IMR-90 (cell line): ENCODE measurements around the gene TNNC2. TPM values are rescaled to one million over a fixed set of nuclear protein-coding genes. Genes with fewer than 3 reads are reported as not detected.

Experiments used
- ATAC-seq: fragments of 200-7000 bp; cut with Tn5 transposase; 2 replicates; pipeline ENCODE4 v1.9.1; 2020; ENCODE audit warnings: low read depth, mild to moderate bottlenecking, moderate library complexity
- BruUV-seq: library from RNA; stranded (reverse); fragments of 400-500 nt; replicated peaks from 2 replicates; lab custom pipeline; 2021; lab: Mats Ljungman, UMichigan
- CTCF ChIA-PET: fragments of 300-600 bp; formaldehyde crosslinking; extraction: SDS; loops from one replicate; lab custom pipeline; 2021; ENCODE audit warnings: antibody characterized with exemption; lab: Yijun Ruan, JAX
- POLR2A ChIA-PET: fragments of 300-600 bp; sonication (Branson Sonifier 250); formaldehyde crosslinking; loops from one replicate; lab custom pipeline; 2022; ENCODE audit warnings: antibody characterized with exemption; ENCODE audit not compliant: unreplicated experiment; lab: Charles Lee
- DNase-seq: peaks from one replicate; pipeline ENCODE4 v3.0.0; 2013
- H2AFZ ChIP-seq: replicated peaks from 2 replicates; pipeline ENCODE3; 2013; ENCODE audit warnings: low read length, mild to moderate bottlenecking; ENCODE audit not compliant: poor library complexity
- H2AK5ac ChIP-seq: 2 replicates; pipeline ENCODE4 v1.6.1; 2013; ENCODE audit warnings: low read depth, low read length, inconsistent platforms
- H2AK9ac ChIP-seq: replicated peaks from 2 replicates; pipeline ENCODE3; 2013; ENCODE audit warnings: mild to moderate bottlenecking, low read depth, low read length, moderate library complexity; ENCODE audit not compliant: poor library complexity
- H2BK120ac ChIP-seq: 2 replicates; pipeline ENCODE4 v1.6.1; 2013; ENCODE audit warnings: low read depth, low read length, inconsistent platforms
- H2BK15ac ChIP-seq: 3 replicates; pipeline ENCODE4 v1.6.1; 2013; ENCODE audit warnings: low read depth, low read length, inconsistent platforms
- H2BK20ac ChIP-seq: 2 replicates; pipeline ENCODE4 v1.6.1; 2013; ENCODE audit warnings: low read depth, mild to moderate bottlenecking, inconsistent platforms, low read length, moderate library complexity
- H2BK5ac ChIP-seq: 2 replicates; pipeline ENCODE4 v1.6.1; 2013; ENCODE audit warnings: mild to moderate bottlenecking, low read depth, low read length, inconsistent platforms; ENCODE audit not compliant: poor library complexity, severe bottlenecking
- H3K14ac ChIP-seq: replicated peaks from 2 replicates; pipeline ENCODE4 v1.6.1; 2013; ENCODE audit warnings: low read depth, low read length, inconsistent platforms
- H3K18ac ChIP-seq: 2 replicates; pipeline ENCODE4 v1.6.1; 2013; ENCODE audit warnings: low read depth, low read length, control low read depth
- H3K23ac ChIP-seq: 2 replicates; pipeline ENCODE4 v1.6.1; 2013; ENCODE audit warnings: low read depth, low read length, inconsistent platforms
- H3K27ac ChIP-seq: 2 replicates; pipeline ENCODE4 v1.5.1; 2013; ENCODE audit warnings: mild to moderate bottlenecking, control low read depth, low read length; ENCODE audit not compliant: insufficient read depth
- H3K27me3 ChIP-seq: 2 replicates; pipeline ENCODE4 v1.6.1; 2013; ENCODE audit warnings: low read length; ENCODE audit not compliant: control insufficient read depth, insufficient read depth
- H3K36me3 ChIP-seq: 2 replicates; pipeline ENCODE4 v1.6.1; 2013; ENCODE audit warnings: low read length, mixed read lengths; ENCODE audit not compliant: control insufficient read depth, insufficient read depth
- H3K4ac ChIP-seq: 2 replicates; pipeline ENCODE4 v1.6.1; 2013; ENCODE audit warnings: low read depth, low read length, inconsistent platforms
- H3K4me1 ChIP-seq: 2 replicates; pipeline ENCODE4 v1.6.1; 2013; ENCODE audit warnings: low read length, mixed read lengths; ENCODE audit not compliant: control insufficient read depth, insufficient read depth
- H3K4me2 ChIP-seq: 2 replicates; pipeline ENCODE4 v1.6.1; 2013; ENCODE audit warnings: low read depth, mild to moderate bottlenecking, control low read depth, low read length, moderate library complexity
- H3K4me3 ChIP-seq: 2 replicates; pipeline ENCODE4 v1.5.1; 2013; ENCODE audit warnings: low read depth, mild to moderate bottlenecking, control low read depth, low read length, moderate library complexity; ENCODE audit not compliant: insufficient read depth
- H3K56ac ChIP-seq: 2 replicates; pipeline ENCODE4 v1.6.1; 2013; ENCODE audit warnings: low read length, inconsistent platforms; ENCODE audit not compliant: insufficient read depth; ENCODE audit errors: extremely low read depth
- H3K79me1 ChIP-seq, 2 experiments: 2 replicates each; pipeline ENCODE4 v1.6.1; 2013; ENCODE audit warnings: low read length in 2 of 2, inconsistent platforms in 1 of 2, low read depth in 1 of 2
- H3K9ac ChIP-seq: 2 replicates; pipeline ENCODE4 v1.6.1; 2013; ENCODE audit warnings: low read depth, low read length, control low read depth
- H3K9me1 ChIP-seq: 2 replicates; pipeline ENCODE4 v1.6.1; 2013; ENCODE audit warnings: low read length, inconsistent platforms; ENCODE audit not compliant: insufficient read depth
- H3K9me3 ChIP-seq: 2 replicates; pipeline ENCODE4 v1.6.1; 2013; ENCODE audit warnings: low read length; ENCODE audit not compliant: control insufficient read depth, insufficient read depth
- H4K20me1 ChIP-seq: 2 replicates; pipeline ENCODE4 v1.6.1; 2013; ENCODE audit warnings: low read length, inconsistent platforms; ENCODE audit not compliant: insufficient read depth
- H4K5ac ChIP-seq: 2 replicates; pipeline ENCODE4 v1.6.1; 2013; ENCODE audit warnings: mild to moderate bottlenecking, low read depth, low read length, control low read depth
- H4K8ac ChIP-seq, 2 experiments: 2 replicates each; pipeline ENCODE4 v1.6.1; 2013; ENCODE audit warnings: low read depth in 2 of 2, low read length in 2 of 2, control low read depth in 1 of 2, inconsistent platforms in 1 of 2
- H4K91ac ChIP-seq: 2 replicates; pipeline ENCODE4 v1.6.1; 2013; ENCODE audit warnings: low read depth, low read length, inconsistent platforms; ENCODE audit not compliant: insufficient read depth
- CHD1 ChIP-seq: IDR thresholded peaks from 2 replicates; pipeline ENCODE4 v1.6.1; 2012; ENCODE audit warnings: low read depth, low read length, improper control_type of control experiment
- POLR2A ChIP-seq: IDR thresholded peaks from 2 replicates; pipeline ENCODE4 v1.6.1; 2012; ENCODE audit warnings: mild to moderate bottlenecking, low read depth, low read length
- RAD21 ChIP-seq: IDR thresholded peaks from 2 replicates; pipeline ENCODE4 v1.6.1; 2012; ENCODE audit warnings: low read length, improper control_type of control experiment
- RCOR1 ChIP-seq: IDR thresholded peaks from 2 replicates; pipeline ENCODE4 v1.6.1; 2012; ENCODE audit warnings: mild to moderate bottlenecking, low read length, improper control_type of control experiment; ENCODE audit not compliant: insufficient replicate concordance
- WGBS, 2 experiments: methylation state at CpG; one replicate each; pipeline versions ENCODE4 v1.1.5 to v1.1.7; 2013; ENCODE audit warnings: missing lambda C conversion rate in 2 of 2; ENCODE audit not compliant: insufficient read length in 1 of 2; ENCODE audit errors: extremely low coverage in 2 of 2; 5-methylcytosine and 5-hydroxymethylcytosine counted together
- dilution Hi-C: fragments of 300-500 bp; cut with HindIII; formaldehyde crosslinking; loops from one replicate; pipeline ENCODE4 v1.14.3; 2018; ENCODE audit warnings: low sequenced_read_pairs; ENCODE audit not compliant: unreplicated experiment
- in situ Hi-C: fragments of 300-500 bp; cut with MboI; formaldehyde crosslinking; loops from 3 replicates; pipeline ENCODE4 v1.14.3; 2019; ENCODE audit warnings: low sequenced_read_pairs, inconsistent platforms, mixed read lengths
- intact Hi-C: fragments of 100-400 bp; cut with micrococcal nuclease; formaldehyde crosslinking; loops from 2 replicates; pipeline ENCODE4 v1.10.0; 2022
- polyA plus RNA-seq, 3 experiments: library from polyadenylated mRNA; depleted of rRNA; stranded (reverse); fragments of >200 nt; gene quantifications; 2 replicates each; pipeline ENCODE4 v1.2.3, GENCODE V29; 2012; ENCODE audit warnings: low replicate concordance in 1 of 3
- total RNA-seq: library from RNA; depleted of rRNA; stranded (reverse); fragments of >200 nt; gene quantifications from 2 replicates; pipeline ENCODE4 v1.2.3, GENCODE V29; 2012

The TNNC2 gene
- total and polyA plus RNA-seq, 2 of the 4 experiments (the other 2 are of a cell fraction) = 0.46 TPM; not detected in 1

- no peak overlapping the region for H2BK20ac ChIP-seq
- peaks cover 15 to 27% of the 10 kb centered on the region in 2 experiments for H3K79me1 ChIP-seq
- peak overlapping the region; percentile 10; the same call in 1 of the 2 replicates for H3K23ac ChIP-seq
- H3K56ac ChIP-seq = no peak overlapping the region
- in situ Hi-C loops (no loop called here), intact Hi-C loops (loop anchor here (10.0 kb wide), 1 partner anchor 99 kb away; the partner anchor contains the start of gene PCIF1), dilution Hi-C loops (no loop called here)
- CTCF ChIA-PET = interaction anchor here (1.7 kb wide), 1 partner anchor 134 kb away, joined by 3 read pairs; no protein-coding TSS in a partner anchor
- H3K4me3 ChIP-seq = no peak overlapping the region
- POLR2A ChIA-PET = no interaction called here
- H3K4me2 ChIP-seq = peak overlapping the region; percentile 98
- no peak overlapping the region for H2BK5ac ChIP-seq
- no peak overlapping the region for H2BK120ac ChIP-seq
- H4K8ac ChIP-seq = peak overlapping the region in 1 of 2 experiments; percentile 8; a peak in 1 of 4 replicates
- no peak overlapping the region for H3K18ac ChIP-seq
- peaks cover 18% of the 10 kb centered on the region for H3K36me3 ChIP-seq
- H3K9ac ChIP-seq = peak overlapping the region; percentile 37; the same call in 1 of the 2 replicates
- no peaks in the 10 kb centered on the region for H3K27me3 ChIP-seq
- no peak for TF ChIP-seq RCOR1
- no peak for TF ChIP-seq POLR2A
- no peak for TF ChIP-seq CHD1
- no peak for TF ChIP-seq RAD21
- peak overlapping the region; percentile 1; the same call in 1 of the 2 replicates for H3K14ac ChIP-seq
- 90% methylated on average over 2 of the region's 5 CpGs; no CpG with 5 or more reads in 1 of the 2 experiments for WGBS, 2 experiments
- DNase-seq (peak; percentile 47), ATAC-seq (no peak)
- H3K27ac ChIP-seq = no peak overlapping the region
- H3K4ac ChIP-seq = no peak overlapping the region
- H2BK15ac ChIP-seq = no peak overlapping the region
- H3K4me1 ChIP-seq = peaks cover 18% of the 10 kb centered on the region
- H4K91ac ChIP-seq = no peak overlapping the region
- peaks cover 17% of the 10 kb centered on the region for H3K9me1 ChIP-seq
- peak overlapping the region; percentile 52 for H2AFZ ChIP-seq
- no peaks in the 10 kb centered on the region for H4K20me1 ChIP-seq
- no peaks in the 10 kb centered on the region for H3K9me3 ChIP-seq
- H2AK5ac ChIP-seq = no peak overlapping the region
- H2AK9ac ChIP-seq = peak overlapping the region; percentile 23
- no TSS peak for BruUV-seq
- no peak overlapping the region for H4K5ac ChIP-seq
These were observed 8.7 kb upstream of the TNNC2 start for GRCh38 chr20:45835825-45836224.
